Heart right ventricle (tissue), 16 donors: Measurements from ENCODE around the gene VAMP3. TPM values are rescaled to one million over a fixed set of nuclear protein-coding genes. Genes with fewer than 3 reads are reported as not detected.
A peak's percentile ranks its signal among the peaks of the same experiment; 100 is the strongest.

Source experiments
- ATAC-seq, 8 donors: fragments of 200-7000 bp; cut with Tn5 transposase; one replicate each; pipeline ENCODE4 v1.9.1; 2020; ENCODE audit warnings: mild to moderate bottlenecking in 8 of 8, moderate library complexity in 8 of 8, moderate number of reproducible peaks in 1 of 8
- DNase-seq, 2 donors: peaks; one replicate each; pipeline ENCODE4 v3.0.0-alpha.2; 2020
- H3K27ac ChIP-seq, 10 donors: fragments of 200-600 bp; sonication (generic) in 2 of 10; one replicate each; pipeline versions ENCODE4 v1.5.0 to v1.8.0; 2020 to 2022; ENCODE audit warnings: mild to moderate bottlenecking in 3 of 10
- H3K27me3 ChIP-seq, 7 donors: fragments of 200-600 bp; one replicate each; pipeline ENCODE4 v1.8.0; 2021 to 2022; ENCODE audit warnings: mild to moderate bottlenecking in 2 of 7
- H3K36me3 ChIP-seq, 9 donors: fragments of 200-600 bp; sonication (generic) in 1 of 9; one replicate each; pipeline versions ENCODE4 v1.5.0 to v1.8.0; 2020 to 2022; ENCODE audit warnings: mild to moderate bottlenecking in 2 of 9
- H3K4me1 ChIP-seq, 9 donors: fragments of 200-600 bp; sonication (generic) in 1 of 9; one replicate each; pipeline versions ENCODE4 v1.5.0 to v1.8.0; 2020 to 2022; ENCODE audit warnings: mild to moderate bottlenecking in 4 of 9
- H3K4me3 ChIP-seq, 10 donors: fragments of 200-600 bp; sonication (generic) in 2 of 10; one replicate each; pipeline versions ENCODE4 v1.5.0 to v1.8.0; 2020 to 2022; ENCODE audit warnings: mild to moderate bottlenecking in 7 of 10, moderate library complexity in 2 of 10
- H3K9me3 ChIP-seq, 11 donors: fragments of 200-600 bp in 10 of 11; sonication (generic) in 2 of 11; one replicate each; pipeline versions ENCODE4 v1.5.0 to v1.8.0; 2013 to 2022; ENCODE audit warnings: mild to moderate bottlenecking in 2 of 11, control low read depth in 1 of 11, moderate library complexity in 1 of 11
- WGBS, 2 donors: extraction: QIAGEN DNeasy Blood & Tissue Kit; methylation state at CpG; one replicate each; pipeline ENCODE4 v1.1.7; 2013; ENCODE audit warnings: inconsistent platforms in 1 of 2; 5-methylcytosine and 5-hydroxymethylcytosine counted together
- intact Hi-C, 10 donors: fragments of 100-400 bp; cut with DNase I; formaldehyde crosslinking; loops; one replicate each; pipeline versions ENCODE4 v1.11.1 to v1.14.2; 2022
- polyA plus RNA-seq, 2 donors: library from polyadenylated mRNA; stranded (reverse); fragments of 200-250 nt; gene quantifications; one replicate each; pipeline ENCODE4 v1.2.3, GENCODE V29; 2013
- total RNA-seq, 10 donors: library from RNA; stranded (reverse); fragmentation: NEBNext Ultra II Directional in 3 of 10; extraction: Animal tissue kit (Norgen Biotek cat#: 25700) in 3 of 10; gene quantifications; one replicate each; pipeline versions ENCODE4 v1.2.1 to v1.2.4, GENCODE V29; 2021 to 2023
- TF ChIP-seq, protein P1 (sequence below), 9 donors: fragments of 200-600 bp; sonication (generic) in 2 of 9; IDR thresholded peaks; one replicate each; pipeline versions ENCODE4 v1.5.0 to v1.8.0; 2021 to 2022; ENCODE audit warnings: antibody characterized with exemption in 9 of 9, mild to moderate bottlenecking in 5 of 9, moderate library complexity in 1 of 9
- donor health status: Arrhythmogenic right ventricular cardiomyopathy.
- donor health status: ischemic (EF 13 %, LVEDD 7.1; RV severe dilation, severe dysfunction).
- donor health status: healthy with polysubstance abuse.
- donor health status: DM: no; HTN: yes; CAD: no.
- donor health status: DM: no; HTN: no; CAD: no.
- donor health status: ischemic (EF 25% LVEDD 6.9; RV normal size, moderate dysfunction).
- donor health status: ischemic (EF 25% LVEDD 5.7; RV mildly dilated, moderate dysfunction).
- donor health status: healthy.
- donor health status: DM: yes; HTN: yes; CAD: no.
- donor health status: Ischemic cardiomyopathy.
- donor health status: ischemic (EF 35%, LVEDD 5.7; RV mildly dilated, moderate dysfunction).
- donor health status: nonischemic (EF 11% LVEDD 7.7; RV severe dilation, severe dysfunction).
- donor health status: DM: yes; HTN: yes; CAD: no.
- donor health status: PGD.
- donor health status: ischemic (EF 29% LVEDD 5.4; RV normal size, mild dysfunction).
- donor health status: nonischemic (EF 23%, LVEDD 6.1; RV moderate dilation, normal function).

VAMP3 gene
- total and polyA plus RNA-seq, 12 donors = 48.7 to 88.4 (median 75.2) TPM

DNA sequence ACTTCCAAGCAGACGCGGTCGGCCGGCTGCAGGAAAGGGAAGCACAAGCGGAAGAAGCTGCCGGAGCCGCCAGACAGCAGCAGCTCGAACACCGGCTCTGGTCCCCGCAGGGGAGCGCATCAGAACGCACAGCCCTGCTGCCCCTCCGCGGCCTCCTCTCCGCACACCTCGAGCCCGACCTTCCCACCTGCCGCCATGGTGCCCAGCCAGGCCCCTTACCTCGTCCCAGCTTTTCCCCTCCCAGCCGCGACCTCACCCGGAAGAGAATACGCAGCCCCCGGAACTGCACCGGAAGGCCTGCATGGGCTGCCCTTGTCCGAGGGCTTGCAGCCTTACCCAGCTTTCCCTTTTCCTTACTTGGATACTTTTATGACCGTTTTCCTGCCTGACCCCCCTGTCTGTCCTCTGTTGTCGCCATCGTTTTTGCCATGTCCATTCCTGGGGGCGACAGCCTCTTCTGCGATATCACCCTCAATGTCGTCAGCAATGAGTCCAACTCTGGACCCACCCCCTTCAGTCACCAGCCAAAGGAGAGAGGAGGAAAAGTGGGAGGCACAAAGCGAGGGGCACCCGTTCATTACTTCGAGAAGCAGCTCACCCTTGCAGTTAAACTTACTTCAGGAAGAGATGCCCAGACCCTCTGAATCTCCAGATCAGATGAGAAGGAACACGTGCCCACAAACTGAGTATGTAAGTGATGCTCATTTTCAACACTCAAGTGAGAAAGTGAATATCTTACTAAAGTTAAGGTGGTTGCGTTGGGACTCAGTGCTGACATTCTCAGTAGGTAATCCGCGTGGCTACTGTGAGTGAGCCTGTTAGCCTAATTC lies 56.2 kb downstream of the VAMP3 start:
- Histone ChIP-seq H3K4me1 (peaks cover 0 to 9% (median 5%) of the 10 kb centered on the region in 9 donors), H3K27me3 (no peaks in the 10 kb centered on the region), H3K4me3 (peak overlapping the region in 6 of 10 donors; percentile 15 to 45 (median 32)), H3K9me3 (no peaks in the 10 kb centered on the region), H3K36me3 (peaks cover 0 to 100% (median 47%) of the 10 kb centered on the region in 9 donors), H3K27ac (no peak overlapping the region)
- 77% methylated on average over 39 of the region's 39 CpGs for WGBS, 2 donors
- peak in 2 of 8 donors; percentile 49 to 51 for ATAC-seq
- TF ChIP-seq, protein P1, sequence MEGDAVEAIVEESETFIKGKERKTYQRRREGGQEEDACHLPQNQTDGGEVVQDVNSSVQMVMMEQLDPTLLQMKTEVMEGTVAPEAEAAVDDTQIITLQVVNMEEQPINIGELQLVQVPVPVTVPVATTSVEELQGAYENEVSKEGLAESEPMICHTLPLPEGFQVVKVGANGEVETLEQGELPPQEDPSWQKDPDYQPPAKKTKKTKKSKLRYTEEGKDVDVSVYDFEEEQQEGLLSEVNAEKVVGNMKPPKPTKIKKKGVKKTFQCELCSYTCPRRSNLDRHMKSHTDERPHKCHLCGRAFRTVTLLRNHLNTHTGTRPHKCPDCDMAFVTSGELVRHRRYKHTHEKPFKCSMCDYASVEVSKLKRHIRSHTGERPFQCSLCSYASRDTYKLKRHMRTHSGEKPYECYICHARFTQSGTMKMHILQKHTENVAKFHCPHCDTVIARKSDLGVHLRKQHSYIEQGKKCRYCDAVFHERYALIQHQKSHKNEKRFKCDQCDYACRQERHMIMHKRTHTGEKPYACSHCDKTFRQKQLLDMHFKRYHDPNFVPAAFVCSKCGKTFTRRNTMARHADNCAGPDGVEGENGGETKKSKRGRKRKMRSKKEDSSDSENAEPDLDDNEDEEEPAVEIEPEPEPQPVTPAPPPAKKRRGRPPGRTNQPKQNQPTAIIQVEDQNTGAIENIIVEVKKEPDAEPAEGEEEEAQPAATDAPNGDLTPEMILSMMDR (IDR thresholded peaks at IDR 0.05) = no peak
- intact Hi-C loops = no loop called here
- DNase-seq = no peak

Other genes with a start within 250 kb of the VAMP3 start
- gene PER3, start 13.0 kb downstream of the VAMP3 start, total RNA-seq = 10 to 100 TPM in 9 of 10 donors, 1 to 10 TPM in 1; 8.0 to 36.3 (median 20.7) TPM
- gene PER3, start 13.0 kb downstream of the VAMP3 start, polyA plus RNA-seq = 10 to 100 TPM in 1 of 2 donors, 1 to 10 TPM in 1; 2.1 to 13.7 TPM
- under 1 TPM in 1 of 10 donors, not detected in 9; 0.16 TPM for gene UTS2, start 81.8 kb downstream of the VAMP3 start, total RNA-seq
- gene UTS2, start 81.8 kb downstream of the VAMP3 start, polyA plus RNA-seq = not detected
- gene TNFRSF9, start 169.5 kb downstream of the VAMP3 start, total RNA-seq = 1 to 10 TPM in 1 of 10 donors, under 1 TPM in 3, not detected in 6; 0.04 to 3.1 (median 0.11) TPM
- gene TNFRSF9, start 169.5 kb downstream of the VAMP3 start, polyA plus RNA-seq = under 1 TPM in 1 of 2 donors, not detected in 1; 0.03 TPM
- 100 to 1,000 TPM; 329 to 411 (median 353) TPM for gene PARK7, start 190.4 kb downstream of the VAMP3 start, total RNA-seq
- gene PARK7, start 190.4 kb downstream of the VAMP3 start, polyA plus RNA-seq = 100 to 1,000 TPM; 322 to 462 TPM